Astrocyte (in vitro differentiated cells and primary cell): ENCODE data around the gene RBM46. TPM values are rescaled to one million over a fixed set of nuclear protein-coding genes. Genes with fewer than 3 reads are reported as not detected.

Experiments
- DNase-seq: peaks from one replicate; pipeline ENCODE4 v3.0.0-alpha.2; 2010; ENCODE audit warnings: low read depth
- FAIRE-seq: peaks from 2 replicates; lab custom pipeline; 2011; peaks lifted over from hg19 to GRCh38; lab: Jason Lieb, UNC
- H2AFZ ChIP-seq: 2 replicates; pipeline ENCODE4 v1.6.0; 2012; ENCODE audit warnings: low read depth, low read length, inconsistent platforms
- H3K27ac ChIP-seq: 2 replicates; pipeline ENCODE4 v1.5.1; 2011; ENCODE audit warnings: low read depth, low read length, inconsistent platforms
- H3K27me3 ChIP-seq: 2 replicates; pipeline ENCODE4 v1.6.0; 2011; ENCODE audit warnings: low read length, inconsistent platforms; ENCODE audit not compliant: insufficient read depth
- H3K36me3 ChIP-seq: 2 replicates; pipeline ENCODE4 v1.5.1; 2011; ENCODE audit warnings: low read length, inconsistent platforms; ENCODE audit not compliant: insufficient read depth
- H3K4me1 ChIP-seq: 2 replicates; pipeline ENCODE4 v1.5.1; 2011; ENCODE audit warnings: low read length, inconsistent platforms; ENCODE audit not compliant: insufficient read depth
- H3K4me2 ChIP-seq: 2 replicates; pipeline ENCODE4 v1.6.0; 2012; ENCODE audit warnings: low read length, inconsistent platforms
- H3K4me3 ChIP-seq: 2 replicates; pipeline ENCODE4 v1.5.1; 2011; ENCODE audit warnings: low read depth, mild to moderate bottlenecking, low read length, inconsistent platforms; ENCODE audit not compliant: insufficient read depth
- H3K79me2 ChIP-seq: 2 replicates; pipeline ENCODE4 v1.6.0; 2012; ENCODE audit warnings: mild to moderate bottlenecking, low read length, inconsistent platforms; ENCODE audit not compliant: insufficient read depth
- H3K9ac ChIP-seq: 2 replicates; pipeline ENCODE4 v1.6.0; 2012; ENCODE audit warnings: mild to moderate bottlenecking, low read length, inconsistent platforms
- H3K9me3 ChIP-seq: 2 replicates; pipeline ENCODE4 v1.5.1; 2012; ENCODE audit warnings: low read depth, mild to moderate bottlenecking, low read length, inconsistent platforms; ENCODE audit not compliant: insufficient read depth
- H4K20me1 ChIP-seq: 2 replicates; pipeline ENCODE4 v1.6.0; 2012; ENCODE audit warnings: low read length, inconsistent platforms; ENCODE audit not compliant: insufficient read depth
- H3K27ac Mint-ChIP-seq: one replicate; pipeline ENCODE4 v1.8.0; 2021; ENCODE audit warnings: mild to moderate bottlenecking, mixed read lengths; ENCODE audit not compliant: unreplicated experiment
- H3K27me3 Mint-ChIP-seq: one replicate; pipeline ENCODE4 v1.8.0; 2021; ENCODE audit warnings: low read depth, mixed read lengths; ENCODE audit not compliant: unreplicated experiment
- H3K36me3 Mint-ChIP-seq: one replicate; pipeline ENCODE4 v1.8.0; 2021; ENCODE audit warnings: low read depth, mixed read lengths; ENCODE audit not compliant: unreplicated experiment
- H3K4me1 Mint-ChIP-seq: one replicate; pipeline ENCODE4 v1.8.0; 2021; ENCODE audit warnings: low read depth, mixed read lengths; ENCODE audit not compliant: unreplicated experiment
- H3K4me3 Mint-ChIP-seq: one replicate; pipeline ENCODE4 v1.8.0; 2021; ENCODE audit warnings: mild to moderate bottlenecking, moderate library complexity, mixed read lengths; ENCODE audit not compliant: unreplicated experiment
- H3K9me3 Mint-ChIP-seq: one replicate; pipeline ENCODE4 v1.8.0; 2021; ENCODE audit warnings: mild to moderate bottlenecking, mixed read lengths; ENCODE audit not compliant: unreplicated experiment
- EZH2 ChIP-seq: IDR thresholded peaks from 2 replicates; pipeline ENCODE4 v1.6.1; 2012; ENCODE audit warnings: mild to moderate bottlenecking, low read length, inconsistent platforms; ENCODE audit not compliant: insufficient read depth
- total RNA-seq: library from RNA; stranded (reverse); gene quantifications from 2 replicates; pipeline ENCODE4 v1.2.1, GENCODE V29; 2021
- TF ChIP-seq, protein P1 (sequence below): IDR thresholded peaks from 2 replicates; pipeline ENCODE4 v1.5.1; 2011; ENCODE audit warnings: low read depth, mild to moderate bottlenecking, inconsistent platforms, low read length, moderate library complexity; ENCODE audit not compliant: insufficient read depth

RBM46 gene
- total RNA-seq, 1 donor from 2014 or later = not detected

DNA sequence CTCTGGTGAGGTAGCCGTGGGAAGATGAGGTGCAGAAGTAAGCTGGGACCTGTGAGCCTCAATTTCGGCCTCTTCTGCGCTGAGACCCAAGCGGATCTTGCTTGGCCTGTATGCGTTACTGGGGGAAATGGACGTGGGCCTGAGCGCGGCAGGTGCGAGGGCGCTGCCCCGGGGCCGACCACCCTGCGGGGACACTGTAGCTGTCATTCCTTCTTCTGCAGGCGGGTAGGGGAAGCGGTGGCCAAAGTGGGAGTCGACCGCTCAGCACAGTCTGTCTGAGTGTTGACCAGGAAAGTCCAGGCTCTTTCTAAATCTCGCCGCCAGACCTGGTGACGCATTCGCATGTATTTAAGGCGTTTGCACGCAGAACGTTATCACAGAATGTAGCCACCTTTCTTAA is 40.6 kb upstream of the RBM46 start:
- H3K4me2 ChIP-seq = no peak overlapping the region
- peaks cover 7% of the 10 kb centered on the region for H3K9me3 Mint-ChIP-seq
- peaks cover 36% of the 10 kb centered on the region for H3K27me3 ChIP-seq
- no peak overlapping the region for H2AFZ ChIP-seq
- H3K4me3 ChIP-seq = no peak overlapping the region
- H3K36me3 ChIP-seq = no peaks in the 10 kb centered on the region
- H3K79me2 ChIP-seq = no peaks in the 10 kb centered on the region
- no peaks in the 10 kb centered on the region for H3K9me3 ChIP-seq
- H3K9ac ChIP-seq = no peak overlapping the region
- peaks cover 5% of the 10 kb centered on the region for H3K4me1 Mint-ChIP-seq
- H3K27me3 Mint-ChIP-seq = peaks cover 52% of the 10 kb centered on the region
- H3K27ac ChIP-seq = no peak overlapping the region
- H3K4me3 Mint-ChIP-seq = no peak overlapping the region
- DNase-seq = no peak
- no peak overlapping the region for H3K27ac Mint-ChIP-seq
- H4K20me1 ChIP-seq = no peaks in the 10 kb centered on the region
- H3K36me3 Mint-ChIP-seq = no peaks in the 10 kb centered on the region
- FAIRE-seq = no peak
- TF ChIP-seq, protein P1, sequence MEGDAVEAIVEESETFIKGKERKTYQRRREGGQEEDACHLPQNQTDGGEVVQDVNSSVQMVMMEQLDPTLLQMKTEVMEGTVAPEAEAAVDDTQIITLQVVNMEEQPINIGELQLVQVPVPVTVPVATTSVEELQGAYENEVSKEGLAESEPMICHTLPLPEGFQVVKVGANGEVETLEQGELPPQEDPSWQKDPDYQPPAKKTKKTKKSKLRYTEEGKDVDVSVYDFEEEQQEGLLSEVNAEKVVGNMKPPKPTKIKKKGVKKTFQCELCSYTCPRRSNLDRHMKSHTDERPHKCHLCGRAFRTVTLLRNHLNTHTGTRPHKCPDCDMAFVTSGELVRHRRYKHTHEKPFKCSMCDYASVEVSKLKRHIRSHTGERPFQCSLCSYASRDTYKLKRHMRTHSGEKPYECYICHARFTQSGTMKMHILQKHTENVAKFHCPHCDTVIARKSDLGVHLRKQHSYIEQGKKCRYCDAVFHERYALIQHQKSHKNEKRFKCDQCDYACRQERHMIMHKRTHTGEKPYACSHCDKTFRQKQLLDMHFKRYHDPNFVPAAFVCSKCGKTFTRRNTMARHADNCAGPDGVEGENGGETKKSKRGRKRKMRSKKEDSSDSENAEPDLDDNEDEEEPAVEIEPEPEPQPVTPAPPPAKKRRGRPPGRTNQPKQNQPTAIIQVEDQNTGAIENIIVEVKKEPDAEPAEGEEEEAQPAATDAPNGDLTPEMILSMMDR = no peak
- TF ChIP-seq EZH2 = no peak
- H3K4me1 ChIP-seq = peaks cover 22% of the 10 kb centered on the region

DNA sequence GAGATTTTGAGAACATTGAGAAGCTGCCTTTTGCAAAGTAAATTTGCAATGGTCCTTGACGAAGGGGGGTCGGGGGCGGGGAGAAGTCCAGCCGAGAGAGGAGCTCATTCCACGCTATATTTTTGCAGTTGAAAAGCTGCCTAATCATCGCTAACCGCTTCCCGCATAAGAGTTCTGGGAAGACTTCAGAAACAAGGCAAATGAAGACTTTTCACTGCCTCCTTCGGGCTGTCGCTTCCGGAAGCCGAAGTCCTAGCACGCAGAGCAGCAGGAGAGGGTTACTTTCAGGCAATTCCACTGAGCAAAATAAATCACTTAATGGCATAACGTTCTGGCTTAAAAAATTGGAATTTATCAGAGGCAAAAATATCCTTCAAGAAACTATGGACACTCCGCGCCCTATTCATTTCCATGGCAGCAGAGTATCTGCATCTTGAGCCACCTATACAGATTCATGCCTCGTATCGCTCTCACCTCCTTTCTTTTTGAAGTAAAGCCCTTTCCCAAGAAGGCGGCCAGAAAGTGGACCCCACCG is 39.9 kb upstream of the RBM46 start:
- DNase-seq (no peak), FAIRE-seq (no peak)
- Mint-ChIP-seq H3K36me3 (no peaks in the 10 kb centered on the region), H3K4me3 (peak overlapping the region; percentile 60), H3K9me3 (peaks cover 7% of the 10 kb centered on the region), H3K4me1 (peaks cover 5% of the 10 kb centered on the region), H3K27ac (no peak overlapping the region), H3K27me3 (peaks cover 57% of the 10 kb centered on the region)
- H3K27me3 ChIP-seq = peaks cover 39% of the 10 kb centered on the region
- H3K9ac ChIP-seq = no peak overlapping the region
- H3K4me1 ChIP-seq = peaks cover 22% of the 10 kb centered on the region
- peak overlapping the region; percentile 10 for H2AFZ ChIP-seq
- no peak for TF ChIP-seq EZH2
- TF ChIP-seq, protein P1 = no peak
- H3K4me2 ChIP-seq = no peak overlapping the region
- no peaks in the 10 kb centered on the region for H4K20me1 ChIP-seq
- no peaks in the 10 kb centered on the region for H3K79me2 ChIP-seq
- no peak overlapping the region for H3K4me3 ChIP-seq
- H3K9me3 ChIP-seq = no peaks in the 10 kb centered on the region
- H3K36me3 ChIP-seq = no peaks in the 10 kb centered on the region
- no peak overlapping the region for H3K27ac ChIP-seq
